Esophagus muscularis mucosa (tissue), 3 donors: ENCODE results near the gene ZNF217.
"Not testable (repeated sequence)": the region's sequence is repeated elsewhere in the genome, so short reads cannot be mapped to it uniquely, and the experiment has no call there.

Experiments
- POLR2A ChIP-seq: fragments of 450-650 bp; IDR thresholded peaks from one replicate; pipeline ENCODE4 v1.6.1; 2017; ENCODE audit warnings: antibody characterized with exemption, moderate library complexity, mild to moderate bottlenecking, low read depth
- POLR2AphosphoS5 ChIP-seq, 2 donors: sonication (generic); formaldehyde crosslinking; IDR thresholded peaks; one replicate each; pipeline ENCODE4 v1.6.1; 2017; ENCODE audit warnings: antibody characterized with exemption in 2 of 2
- TF ChIP-seq, protein P1 (sequence below), 3 experiments: fragments of 200-600 bp in 2 of 3; fragments of 450-650 bp in 1 of 3; sonication (generic) in 2 of 3; IDR thresholded peaks; one replicate each; pipeline ENCODE4 v1.5.1; 2017 to 2019; ENCODE audit warnings: antibody characterized with exemption in 3 of 3, mild to moderate bottlenecking in 2 of 3, moderate library complexity in 1 of 3

DNA sequence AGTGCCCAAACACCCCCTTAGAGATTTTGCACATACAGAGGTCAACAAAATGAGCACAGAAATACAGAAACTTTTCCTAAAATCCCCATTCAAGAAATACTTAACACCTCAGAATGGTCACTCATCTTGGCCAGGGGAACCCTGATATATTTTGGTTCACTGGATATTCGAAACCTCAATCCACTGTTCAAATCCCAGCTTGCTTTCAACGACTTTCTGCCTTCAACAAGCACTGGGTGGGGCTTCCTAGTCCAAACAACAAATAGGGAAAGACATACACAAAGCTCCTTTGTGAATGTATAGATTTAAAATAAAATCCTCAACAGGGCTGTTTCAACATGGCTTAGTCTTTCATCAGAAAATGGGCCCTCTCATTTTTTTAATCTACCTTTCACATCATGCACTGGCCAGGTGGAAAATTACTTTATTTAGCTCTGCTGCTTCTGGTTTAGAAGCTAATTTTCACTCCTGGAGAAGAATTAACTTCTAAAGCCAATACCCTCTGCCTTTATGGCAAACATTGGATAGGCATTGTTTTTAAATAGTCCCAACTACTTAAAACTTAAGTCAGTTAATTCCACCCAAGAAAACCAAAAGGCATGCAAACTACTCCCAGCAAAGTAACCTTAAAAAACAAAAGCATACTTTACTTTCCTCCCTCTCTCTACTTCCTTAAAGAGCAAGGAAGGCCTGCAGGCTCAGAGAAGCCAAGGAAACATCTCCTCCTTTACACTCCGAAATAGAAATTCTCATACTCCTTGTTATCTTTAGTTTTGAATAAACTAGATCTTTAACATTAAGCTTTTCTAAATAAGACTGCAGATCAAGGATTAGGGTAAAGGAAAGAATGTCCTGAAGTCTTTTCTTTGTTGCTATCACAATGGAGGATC is 9.7 kb downstream of the ZNF217 start:
- TF ChIP-seq, protein P1, sequence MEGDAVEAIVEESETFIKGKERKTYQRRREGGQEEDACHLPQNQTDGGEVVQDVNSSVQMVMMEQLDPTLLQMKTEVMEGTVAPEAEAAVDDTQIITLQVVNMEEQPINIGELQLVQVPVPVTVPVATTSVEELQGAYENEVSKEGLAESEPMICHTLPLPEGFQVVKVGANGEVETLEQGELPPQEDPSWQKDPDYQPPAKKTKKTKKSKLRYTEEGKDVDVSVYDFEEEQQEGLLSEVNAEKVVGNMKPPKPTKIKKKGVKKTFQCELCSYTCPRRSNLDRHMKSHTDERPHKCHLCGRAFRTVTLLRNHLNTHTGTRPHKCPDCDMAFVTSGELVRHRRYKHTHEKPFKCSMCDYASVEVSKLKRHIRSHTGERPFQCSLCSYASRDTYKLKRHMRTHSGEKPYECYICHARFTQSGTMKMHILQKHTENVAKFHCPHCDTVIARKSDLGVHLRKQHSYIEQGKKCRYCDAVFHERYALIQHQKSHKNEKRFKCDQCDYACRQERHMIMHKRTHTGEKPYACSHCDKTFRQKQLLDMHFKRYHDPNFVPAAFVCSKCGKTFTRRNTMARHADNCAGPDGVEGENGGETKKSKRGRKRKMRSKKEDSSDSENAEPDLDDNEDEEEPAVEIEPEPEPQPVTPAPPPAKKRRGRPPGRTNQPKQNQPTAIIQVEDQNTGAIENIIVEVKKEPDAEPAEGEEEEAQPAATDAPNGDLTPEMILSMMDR (IDR thresholded peaks at IDR 0.05), result not testable (repeated sequence)
- not testable (repeated sequence) for TF ChIP-seq POLR2A; POLR2AphosphoS5 (IDR thresholded peaks at IDR 0.05)
